Lung (tissue), 12 donors: ENCODE results near the gene CHRNA5. TPM values are rescaled to one million over a fixed set of nuclear protein-coding genes. Genes with fewer than 3 reads are reported as not detected.

Experiments used
- ATAC-seq: fragments of 200-7000 bp; cut with Tn5 transposase; one replicate; pipeline ENCODE4 v1.9.1; 2020; ENCODE audit warnings: moderate number of reproducible peaks; ENCODE audit not compliant: insufficient read depth, low FRiP score
- DNase-seq, 3 donors: peaks; one replicate each; pipeline ENCODE4 v3.0.0-alpha.2; 2013 to 2017
- H3K27ac ChIP-seq, 2 donors: one replicate each; pipeline ENCODE4 v1.5.1; 2013; ENCODE audit warnings: mild to moderate bottlenecking in 2 of 2, moderate library complexity in 2 of 2, control low read depth in 1 of 2, inconsistent platforms in 1 of 2, low read depth in 1 of 2, low read length in 1 of 2
- H3K27me3 ChIP-seq, 3 donors: one replicate each; pipeline ENCODE4 v1.5.1; 2013; ENCODE audit warnings: low read length in 2 of 3; ENCODE audit not compliant: control insufficient read depth in 3 of 3, insufficient read depth in 3 of 3
- H3K36me3 ChIP-seq, 4 donors: one replicate each; pipeline ENCODE4 v1.5.1; 2013; ENCODE audit warnings: low read length in 4 of 4, mild to moderate bottlenecking in 1 of 4, moderate library complexity in 1 of 4; ENCODE audit not compliant: control insufficient read depth in 4 of 4, insufficient read depth in 4 of 4
- H3K4me1 ChIP-seq, 5 donors: one replicate each; pipeline ENCODE4 v1.5.1; 2013; ENCODE audit warnings: low read length in 5 of 5, mild to moderate bottlenecking in 2 of 5, moderate library complexity in 1 of 5; ENCODE audit not compliant: control insufficient read depth in 5 of 5, insufficient read depth in 5 of 5
- H3K4me3 ChIP-seq: one replicate; pipeline ENCODE4 v1.5.1; 2013; ENCODE audit warnings: mild to moderate bottlenecking, control low read depth, moderate library complexity
- H3K9ac ChIP-seq, 2 donors: one replicate each; pipeline ENCODE4 v1.5.1; 2013; ENCODE audit warnings: low read length in 2 of 2, control low read depth in 1 of 2; ENCODE audit not compliant: insufficient read depth in 1 of 2
- H3K9me3 ChIP-seq, 4 donors: one replicate each; pipeline ENCODE4 v1.5.1; 2013; ENCODE audit warnings: low read length in 3 of 4, mild to moderate bottlenecking in 1 of 4, moderate library complexity in 1 of 4; ENCODE audit not compliant: control insufficient read depth in 4 of 4, insufficient read depth in 3 of 4
- CTCF ChIP-seq: IDR thresholded peaks from 2 replicates; pipeline ENCODE4 v1.5.1; 2012; ENCODE audit warnings: mild to moderate bottlenecking; ENCODE audit errors: control extremely low read depth, extremely low read depth
- WGBS, 2 donors: extraction: QIAGEN DNeasy Blood & Tissue Kit; methylation state at CpG; one replicate each; pipeline ENCODE4 v1.1.7; 2013; 5-methylcytosine and 5-hydroxymethylcytosine counted together
- polyA plus RNA-seq, 2 donors: library from polyadenylated mRNA; stranded (reverse); fragments of 200-250 nt; gene quantifications; one replicate each; pipeline ENCODE4 v1.2.1, GENCODE V29; 2013
- total RNA-seq, 2 donors: library from RNA; depleted of rRNA in 1 of 2; stranded (reverse); fragments of >200 nt in 1 of 2; gene quantifications; one replicate each; pipeline ENCODE4 v1.2.1, GENCODE V29; 2014 to 2021
- donor health status: control.
- donor health status: control.
- donor health status: Bipolar disorder and iron deficiency.
- donor health status: healthy.
- donor health status: DM: yes; HTN: yes; CAD: no.

Gene CHRNA5
- total and polyA plus RNA-seq, 4 donors, result 0.23 to 1.3 (median 0.92) TPM

DNA sequence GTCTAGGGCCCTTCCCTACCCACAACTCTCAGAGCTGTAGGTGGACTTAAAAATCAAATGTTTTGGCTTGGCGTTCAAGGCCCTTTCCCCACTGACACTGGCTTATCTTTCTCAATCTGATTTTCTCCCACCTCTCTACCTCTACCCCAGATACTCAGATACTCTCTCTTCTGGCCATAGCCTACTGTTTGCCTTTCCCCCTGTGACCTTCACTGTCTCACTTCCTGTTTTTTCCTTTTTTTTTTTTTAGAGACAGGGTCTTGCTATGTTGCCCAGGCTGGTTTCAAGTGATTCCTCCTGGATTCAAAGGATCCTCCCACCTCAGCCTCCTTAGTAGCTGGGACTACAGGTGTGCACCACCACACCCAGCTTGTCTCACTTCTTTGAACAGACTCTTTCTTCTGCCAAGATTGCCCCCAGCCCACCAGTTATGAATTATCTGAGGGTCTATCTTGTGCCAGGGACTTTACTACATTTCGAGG, 71.1 kb downstream of the CHRNA5 start:
- ATAC-seq (no peak), DNase-seq (no peak)
- peaks cover 0 to 8% (median 3%) of the 10 kb centered on the region in 4 donors for H3K9me3 ChIP-seq
- TF ChIP-seq CTCF, result no peak
- WGBS, 2 donors, result 87 to 89% methylated on average over 2 of the region's 2 CpGs
- no peak overlapping the region for H3K27ac ChIP-seq
- peaks cover 0 to 8% (median 0%) of the 10 kb centered on the region in 5 donors for H3K4me1 ChIP-seq
- peaks cover 0 to 3% (median under 1%) of the 10 kb centered on the region in 3 donors for H3K27me3 ChIP-seq
- H3K9ac ChIP-seq, result no peak overlapping the region
- H3K36me3 ChIP-seq, result no peaks in the 10 kb centered on the region
- no peak overlapping the region for H3K4me3 ChIP-seq

GRCh38 chr15:78637776-78638435, 72.6 kb downstream of the CHRNA5 start:
- WGBS, 2 donors, result 80 to 81% methylated on average over 4 of the region's 4 CpGs
- Histone ChIP-seq H3K4me3 (no peak overlapping the region), H3K9me3 (peaks cover 0 to 6% (median 2%) of the 10 kb centered on the region in 4 donors), H3K27ac (no peak overlapping the region), H3K4me1 (peaks cover 0 to 8% (median 0%) of the 10 kb centered on the region in 5 donors), H3K36me3 (no peaks in the 10 kb centered on the region), H3K27me3 (peaks cover 0 to 3% (median 2%) of the 10 kb centered on the region in 3 donors), H3K9ac (no peak overlapping the region)
- ATAC-seq (no peak), DNase-seq (no peak)
- TF ChIP-seq CTCF, result no peak

DNA sequence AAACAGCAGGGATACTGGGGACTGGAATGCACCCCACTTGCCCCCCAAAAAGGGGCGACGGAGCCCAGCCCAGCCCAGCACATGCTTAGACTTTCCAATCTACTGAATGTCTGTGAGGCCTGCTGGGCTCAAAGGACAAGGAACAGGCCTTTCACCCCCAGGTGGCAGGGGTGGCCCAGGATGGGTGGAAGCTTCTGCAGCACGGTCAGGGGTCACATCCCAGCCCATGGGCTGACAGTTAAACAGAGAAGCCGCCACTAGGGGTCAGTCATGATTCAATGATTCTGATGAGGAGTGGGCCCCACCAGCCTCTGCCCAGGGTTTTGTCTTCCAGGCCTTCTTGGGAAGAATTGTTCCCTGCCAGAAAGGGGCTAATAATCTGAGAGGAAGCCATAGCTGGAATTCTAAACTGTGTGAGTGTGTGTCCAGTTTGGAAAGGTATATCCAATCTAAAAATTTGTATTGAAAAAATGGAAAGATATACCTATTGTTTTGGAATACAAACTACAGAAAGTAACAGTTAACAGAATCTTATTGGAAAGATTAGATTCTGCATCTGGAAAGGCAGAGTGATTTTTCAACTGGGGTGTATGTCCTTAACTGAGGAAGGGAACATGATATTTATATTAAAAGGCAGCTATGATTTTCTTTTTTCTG, 73.5 kb downstream of the CHRNA5 start:
- no peak overlapping the region for H3K4me3 ChIP-seq
- ATAC-seq, result no peak

More for the DNA sequence above, 73.5 kb downstream of the CHRNA5 start:
- no peak overlapping the region for H3K9ac ChIP-seq
- peak; percentile 74 to 81 (median 76) for DNase-seq
- peaks cover 0 to 8% (median 0%) of the 10 kb centered on the region in 5 donors for H3K4me1 ChIP-seq
- no peaks in the 10 kb centered on the region for H3K36me3 ChIP-seq
- H3K27me3 ChIP-seq, result peaks cover 0 to 3% (median 2%) of the 10 kb centered on the region in 3 donors
- peak; percentile 24 for TF ChIP-seq CTCF
- 47% methylated on average over 4 of the region's 4 CpGs for WGBS, 2 donors
- no peak overlapping the region for H3K27ac ChIP-seq
- peaks cover 0 to under 1% (median 0%) of the 10 kb centered on the region in 4 donors for H3K9me3 ChIP-seq
